Colon (tissue), 2 donors: ENCODE measurements around the gene ARSK.

Experiments used
- FAIRE-seq: peaks from 2 replicates; lab custom pipeline; 2012; peaks lifted over from hg19 to GRCh38; lab: Jason Lieb, UNC
- donor health status: control.
- donor health status: control.

The ARSK gene

GRCh38 chr5:95554647-95555548, at the start of gene ARSK, which contains the start of gene SKIC3:
TSS of gene ARSK (plus strand) at chr5:95555101. CDS start at chr5:95555279, 178 bp downstream.
TSS of gene SKIC3 (minus strand) at chr5:95554977. CDS start at chr5:95547150, 7,827 bp downstream.
- no peak for FAIRE-seq

DNA sequence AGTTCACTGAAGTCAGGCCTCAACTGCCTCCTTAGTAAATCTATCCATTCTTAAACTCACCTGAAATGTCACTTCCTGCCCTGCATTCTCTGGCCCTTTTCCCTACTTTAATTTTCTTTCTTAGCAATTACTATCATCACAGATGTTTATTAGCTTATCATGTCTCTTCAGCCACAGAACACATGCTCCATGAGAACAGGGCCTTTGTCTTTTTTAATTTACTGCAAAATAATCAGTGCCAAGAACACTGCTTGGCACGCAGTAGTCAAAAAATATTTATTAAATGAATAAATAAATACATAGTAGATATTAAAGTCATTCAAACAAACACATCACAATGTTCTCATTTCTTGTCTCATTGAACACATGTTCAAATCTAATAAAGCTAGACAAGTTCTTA, 46.4 kb upstream of the ARSK start:
- no peak for FAIRE-seq

- FAIRE-seq = no peak
Observed at GRCh38 chr5:95511606-95512005, 43.3 kb upstream of the ARSK start.

DNA sequence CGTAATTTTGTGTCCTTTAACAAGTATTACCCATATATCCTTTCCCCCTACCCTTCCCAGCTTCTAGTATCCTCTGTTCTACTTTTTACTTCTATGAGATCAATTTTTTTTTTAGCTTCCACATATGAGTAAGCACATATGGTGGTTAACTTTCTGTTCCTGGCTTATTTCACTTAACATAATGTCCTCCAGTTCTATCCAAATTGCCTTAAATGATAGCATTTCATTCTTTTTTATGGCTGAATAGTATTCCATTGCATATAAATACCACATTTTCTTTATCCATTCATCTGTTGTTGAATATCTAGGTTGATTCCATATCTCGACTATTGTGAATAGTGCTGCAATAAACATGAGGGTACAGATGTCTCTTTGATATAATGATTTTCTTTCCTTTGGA, 36.5 kb upstream of the ARSK start:
- no peak for FAIRE-seq

- FAIRE-seq = no peak
Observed at GRCh38 chr5:95519151-95519550, 35.8 kb upstream of the ARSK start.

- no peak for FAIRE-seq
Observed at GRCh38 chr5:95519681-95520080, 35.2 kb upstream of the ARSK start.

- no peak for FAIRE-seq
Observed at GRCh38 chr5:95520206-95520605, 34.7 kb upstream of the ARSK start.

GRCh38 chr5:95524423-95524822, 30.5 kb upstream of the ARSK start:
- FAIRE-seq = no peak

DNA sequence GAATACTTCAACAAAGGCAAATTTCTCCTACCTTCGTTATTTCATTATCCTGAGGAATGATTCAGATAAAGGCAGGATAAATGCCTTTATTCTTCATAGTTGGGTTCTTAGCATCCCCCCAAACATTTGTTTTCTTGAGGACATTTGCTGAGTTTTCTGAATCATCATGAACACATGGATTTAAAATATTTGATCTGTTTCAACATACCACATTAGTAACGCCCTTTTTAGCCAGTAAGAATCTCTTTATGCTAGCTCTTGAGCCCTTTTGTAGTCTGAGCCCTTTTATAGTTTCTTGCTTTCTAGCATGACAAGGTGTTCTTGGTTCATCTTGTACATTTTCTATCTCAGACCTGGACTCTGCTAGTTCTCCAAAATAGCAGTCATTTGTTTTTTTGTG, 28.0 kb upstream of the ARSK start:
- no peak for FAIRE-seq

DNA sequence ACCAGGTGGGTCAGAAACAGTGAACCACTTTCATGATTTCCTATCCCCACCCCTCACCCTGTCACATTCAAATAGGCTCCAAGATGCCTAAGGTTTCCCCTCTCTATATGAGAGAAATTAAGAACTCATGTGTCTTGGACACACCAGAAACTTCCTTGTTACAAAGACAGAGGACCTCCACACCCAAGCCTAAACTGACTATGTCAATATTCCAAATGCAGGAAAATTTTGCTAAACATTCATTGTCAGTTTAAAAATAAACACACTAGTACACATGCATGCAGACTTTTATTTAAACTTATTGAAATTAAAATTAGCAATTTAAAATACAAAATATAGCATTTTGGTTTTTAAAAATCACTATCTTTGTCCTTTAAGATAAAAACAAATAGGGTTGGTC, 26.3 kb upstream of the ARSK start:
- no peak for FAIRE-seq

DNA sequence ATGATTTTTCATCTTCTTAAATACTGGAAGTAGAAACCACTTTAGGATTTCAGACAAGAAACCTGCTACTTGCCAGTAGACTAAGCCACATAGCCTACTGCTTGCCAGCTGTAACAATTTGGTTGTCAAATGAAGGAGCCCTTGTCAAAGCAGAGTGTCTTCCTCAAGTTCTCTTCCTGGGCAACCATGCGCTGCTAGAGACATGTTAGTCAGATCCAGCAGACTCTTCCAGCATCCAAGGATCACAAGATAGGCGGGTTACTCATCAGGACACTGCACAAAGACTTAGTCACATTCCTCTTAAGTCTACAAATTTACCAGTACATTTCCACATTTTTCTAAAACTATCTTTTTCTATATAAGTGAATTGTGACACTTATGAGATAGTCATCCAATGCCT, 24.5 kb upstream of the ARSK start:
- no peak for FAIRE-seq

DNA sequence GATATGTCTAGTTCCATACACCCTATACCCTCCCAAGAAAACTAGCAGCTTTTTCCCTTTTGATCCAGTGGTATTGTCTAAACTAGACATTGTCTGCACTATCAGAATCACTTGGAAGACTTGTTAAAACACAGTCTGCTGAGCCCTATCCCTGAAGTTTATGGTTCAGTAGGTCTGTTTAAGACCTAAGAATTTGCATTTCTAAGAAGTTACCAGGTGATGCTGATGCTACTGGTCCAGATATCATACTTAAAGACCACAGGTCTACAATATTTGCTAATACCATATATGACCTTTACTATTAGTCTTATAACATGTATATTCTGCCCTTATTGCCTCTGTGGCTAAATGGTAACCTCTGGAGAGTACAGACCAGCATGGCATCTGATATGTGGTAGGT, 23.4 kb upstream of the ARSK start:
- no peak for FAIRE-seq

DNA sequence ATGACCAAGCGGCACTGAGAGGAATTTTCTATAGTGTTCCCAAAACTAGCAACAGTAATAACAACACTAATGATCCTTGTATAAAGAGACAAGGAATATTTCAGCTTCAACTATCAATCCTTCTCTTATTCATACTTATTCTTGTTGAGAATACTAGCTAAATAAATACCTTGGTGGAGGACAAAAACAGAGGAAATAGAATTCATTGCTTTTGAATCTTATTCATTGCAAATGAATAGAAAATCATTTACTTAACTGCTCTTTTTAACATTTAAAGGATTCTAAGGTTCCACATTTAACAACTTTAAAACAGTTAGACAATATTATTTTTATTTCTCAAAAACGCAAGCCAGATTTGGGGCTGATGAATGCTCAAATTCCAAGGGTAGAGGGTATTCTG, 22.5 kb upstream of the ARSK start:
- FAIRE-seq = no peak

- FAIRE-seq = no peak
Observed at GRCh38 chr5:95533106-95533505, 21.8 kb upstream of the ARSK start.

- FAIRE-seq = no peak
Observed at GRCh38 chr5:95533761-95534160, 21.1 kb upstream of the ARSK start.

DNA sequence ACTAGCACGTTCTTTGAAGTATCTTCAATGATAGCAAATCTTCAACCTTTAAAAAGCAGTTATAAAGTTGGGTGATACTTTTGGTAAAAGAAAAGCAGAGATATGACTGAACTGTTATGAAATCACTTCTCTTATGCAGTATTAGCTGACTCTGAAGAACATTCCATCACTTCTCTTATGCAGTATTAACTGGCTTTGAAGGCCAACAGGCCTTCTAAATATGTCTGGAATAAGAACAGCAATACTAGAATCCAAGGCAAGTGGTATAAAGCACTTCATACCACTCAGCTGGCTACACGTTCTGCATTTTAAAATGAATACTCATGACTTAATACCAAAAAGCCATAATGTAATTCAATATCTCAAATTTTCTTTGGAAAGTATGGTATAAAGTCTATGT, 17.4 kb upstream of the ARSK start:
- no peak for FAIRE-seq

DNA sequence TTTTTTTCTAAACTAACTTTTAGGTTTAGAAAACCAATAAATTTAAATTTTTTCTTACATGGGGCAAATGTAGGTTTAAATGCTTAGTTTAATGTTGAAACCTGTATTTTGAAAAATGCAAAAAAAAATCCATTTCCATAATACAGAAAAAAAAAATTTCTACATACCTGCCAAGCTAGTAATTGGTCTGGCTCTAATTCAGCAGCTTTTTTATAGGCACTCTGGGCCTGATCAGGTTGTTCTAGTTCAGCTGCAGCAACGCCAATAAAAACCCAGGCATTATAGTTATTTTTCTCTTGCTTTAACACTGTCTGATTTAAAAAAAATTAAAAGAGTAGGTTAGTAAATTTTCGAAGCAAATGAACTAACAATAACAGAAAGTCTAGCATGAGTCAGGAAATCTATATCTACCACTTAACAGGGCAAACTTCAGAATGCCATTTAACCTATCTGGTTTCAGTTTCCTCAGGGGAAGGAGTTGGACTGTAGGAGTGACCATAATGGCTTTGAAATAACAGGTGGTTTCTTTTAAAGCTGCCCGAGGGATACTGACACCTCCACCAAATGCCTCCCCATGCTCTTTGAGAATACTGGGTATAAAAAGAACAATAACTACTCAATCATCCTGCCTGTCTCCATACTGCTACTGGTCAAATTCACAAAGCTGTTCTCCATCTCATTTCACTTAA, 11.7 kb upstream of the ARSK start:
- no peak for FAIRE-seq

DNA sequence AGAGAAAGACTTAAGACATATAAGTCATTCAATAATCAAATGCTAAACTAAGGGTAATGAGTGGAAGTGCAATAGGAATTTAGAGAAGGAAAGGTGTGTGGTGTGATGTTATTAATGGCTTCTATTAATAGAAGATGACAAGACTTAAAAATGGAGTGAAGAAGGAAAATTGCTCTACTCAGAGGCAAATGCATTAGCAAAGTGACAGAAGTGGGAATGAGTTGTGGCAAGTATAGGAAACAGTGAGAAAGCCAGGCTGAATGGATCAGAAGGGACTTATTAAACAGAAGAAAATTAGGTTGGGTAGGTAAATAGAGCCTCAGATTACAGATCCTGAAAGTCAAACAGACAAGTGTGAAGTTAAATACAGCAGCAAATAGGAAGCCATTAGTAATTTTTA, 5.9 kb upstream of the ARSK start:
- FAIRE-seq = no peak

- FAIRE-seq = no peak
Observed at GRCh38 chr5:95554331-95554646, 612 bp upstream of the ARSK start.

GRCh38 chr5:95555553-95555952, 652 bp downstream of the ARSK start:
- no peak for FAIRE-seq

DNA sequence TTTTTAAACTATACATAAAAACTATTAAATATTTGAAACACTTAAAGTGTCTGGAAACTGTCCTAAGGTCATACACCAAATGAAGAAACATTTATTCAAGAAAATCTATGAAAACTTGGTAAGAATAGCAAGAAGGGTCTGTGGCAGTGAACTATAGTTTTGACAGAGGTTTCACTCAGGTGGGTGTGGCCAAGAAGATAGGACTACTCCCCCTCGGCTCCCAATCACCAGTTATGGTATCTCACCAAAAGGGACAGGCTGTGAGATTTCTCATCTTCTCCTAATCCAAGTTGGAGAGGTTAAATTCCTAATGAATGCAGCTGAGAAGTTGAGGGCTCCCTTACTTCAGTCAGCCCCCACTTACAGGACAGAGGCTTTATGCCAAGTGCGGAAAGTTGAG, 2.9 kb downstream of the ARSK start:
- FAIRE-seq = no peak

DNA sequence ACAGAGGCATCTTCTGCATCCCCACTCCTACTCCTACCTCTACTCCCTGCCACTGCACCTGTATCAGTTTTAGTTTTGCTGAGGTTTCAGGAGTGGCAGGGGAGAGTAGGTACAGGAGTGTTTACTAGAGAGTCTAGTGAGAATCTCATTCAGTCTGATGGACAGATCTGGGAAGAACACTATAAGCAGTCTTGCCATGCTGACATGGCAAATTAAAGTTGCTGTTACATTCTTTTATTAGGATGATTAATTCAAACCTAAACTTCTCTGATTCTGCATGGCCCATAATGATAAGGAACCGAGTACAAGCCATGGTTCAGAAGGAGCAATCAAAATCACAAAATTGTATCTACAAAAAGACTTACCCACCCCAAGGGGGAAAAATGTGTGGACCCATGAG, 7.4 kb downstream of the ARSK start:
- FAIRE-seq = no peak

DNA sequence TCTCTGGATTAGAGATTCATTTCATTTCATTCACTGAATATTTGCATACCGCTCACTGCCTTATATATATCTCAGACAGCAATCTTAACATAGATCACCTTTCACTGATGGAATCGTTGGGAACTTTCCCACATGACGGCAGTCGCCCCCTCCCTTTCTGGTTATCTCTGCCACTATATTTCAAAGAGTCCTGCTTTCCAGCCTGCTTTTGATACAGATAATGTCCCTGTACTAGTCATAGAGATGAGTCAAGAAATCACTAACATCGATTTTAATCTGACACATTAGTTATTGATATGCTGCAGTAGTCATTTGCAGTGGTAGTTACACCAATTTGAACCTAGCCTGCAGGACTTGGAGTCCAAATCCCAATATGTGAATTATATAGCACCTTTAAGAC, 8.5 kb downstream of the ARSK start:
- no peak for FAIRE-seq

DNA sequence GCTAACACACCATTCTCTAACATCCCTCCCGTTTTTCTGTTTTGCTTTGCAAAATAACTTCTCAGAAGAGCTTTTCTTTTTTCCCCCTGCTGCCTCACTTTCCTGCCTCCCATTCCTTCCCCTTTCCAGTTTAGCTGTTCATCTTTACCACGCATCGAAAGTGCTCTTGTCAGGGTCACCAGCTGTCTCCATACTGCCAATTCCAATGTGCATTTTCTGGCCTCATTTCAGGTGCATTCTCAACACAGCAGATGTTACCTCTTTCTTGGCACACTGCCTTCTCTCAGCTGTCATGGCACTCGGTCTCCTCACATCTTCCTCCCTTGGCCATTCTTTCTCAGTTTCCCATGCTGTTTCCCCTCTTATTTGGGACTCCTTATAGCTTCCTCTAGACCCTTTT, 9.5 kb downstream of the ARSK start:
- no peak for FAIRE-seq
